ENCODE results near the gene MED15. TPM values are rescaled to one million over a fixed set of nuclear protein-coding genes. Genes with fewer than 3 reads are reported as not detected.

The MED15 gene
- total RNA-seq, 4 donors from 2014 or later, result 35.1 to 88.9 (median 49.9) TPM

- TF ChIP-seq CTCF (IDR thresholded peaks at IDR 0.05; ENCODE audit: low read depth), result no peak
Measured at GRCh38 chr22:20528405-20528978, 21.1 kb downstream of the MED15 start.

GRCh38 chr22:20530368-20531153, 23.2 kb downstream of the MED15 start:
- no peak for TF ChIP-seq CTCF (IDR thresholded peaks at IDR 0.05; ENCODE audit: low read depth)

- no peak for TF ChIP-seq CTCF (IDR thresholded peaks at IDR 0.05; ENCODE audit: low read depth)
Measured at GRCh38 chr22:20531154-20531403, 23.7 kb downstream of the MED15 start.

GRCh38 chr22:20531404-20532201, 24.2 kb downstream of the MED15 start:
- no peak for TF ChIP-seq CTCF (IDR thresholded peaks at IDR 0.05; ENCODE audit: low read depth)

- TF ChIP-seq CTCF (IDR thresholded peaks at IDR 0.05; ENCODE audit: low read depth), result no peak
Measured at GRCh38 chr22:20532256-20532993, 25.0 kb downstream of the MED15 start.

GRCh38 chr22:20533095-20533878, 25.9 kb downstream of the MED15 start:
- no peak for TF ChIP-seq CTCF (IDR thresholded peaks at IDR 0.05; ENCODE audit: low read depth)
